ENCODE results near the gene TAF4B.
"Not testable (repeated sequence)": the region's sequence is repeated elsewhere in the genome, so short reads cannot be mapped to it uniquely, and the experiment has no call there.

Gene TAF4B

GRCh38 chr18:26242392-26242791, 16.1 kb downstream of the TAF4B start:
- DNase-seq: not testable (repeated sequence)

- not testable (repeated sequence) for DNase-seq
Observed at GRCh38 chr18:26245434-26245833, 19.2 kb downstream of the TAF4B start.

GRCh38 chr18:26252411-26252810, 26.2 kb downstream of the TAF4B start:
- DNase-seq: no peak

- DNase-seq: not testable (repeated sequence)
Observed at GRCh38 chr18:26254808-26255207, 28.6 kb downstream of the TAF4B start.

GRCh38 chr18:26255695-26256622, 29.7 kb downstream of the TAF4B start:
- no peak for DNase-seq

DNA sequence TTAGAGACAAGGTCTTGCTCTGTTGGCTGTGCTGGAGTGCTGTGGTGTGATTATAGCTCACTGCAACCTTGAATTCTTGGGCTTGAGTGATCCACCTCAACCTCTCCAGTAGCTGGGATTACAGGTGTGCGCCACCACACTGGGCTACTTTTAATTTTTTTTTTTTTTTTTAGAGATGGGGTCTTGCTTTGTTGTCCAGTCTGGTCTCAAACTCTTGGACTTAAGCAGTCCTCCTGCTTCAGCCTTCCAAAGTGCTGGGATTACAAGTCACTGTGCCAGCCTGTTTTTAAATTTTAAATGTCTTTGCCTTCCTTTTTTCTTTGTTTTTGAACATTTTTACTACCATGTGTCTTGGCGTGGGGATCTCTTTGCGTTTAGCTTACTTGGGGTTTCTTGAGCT, 32.5 kb downstream of the TAF4B start:
- DNase-seq: no peak

GRCh38 chr18:26259416-26259815, 33.2 kb downstream of the TAF4B start:
- not testable (repeated sequence) for DNase-seq

DNA sequence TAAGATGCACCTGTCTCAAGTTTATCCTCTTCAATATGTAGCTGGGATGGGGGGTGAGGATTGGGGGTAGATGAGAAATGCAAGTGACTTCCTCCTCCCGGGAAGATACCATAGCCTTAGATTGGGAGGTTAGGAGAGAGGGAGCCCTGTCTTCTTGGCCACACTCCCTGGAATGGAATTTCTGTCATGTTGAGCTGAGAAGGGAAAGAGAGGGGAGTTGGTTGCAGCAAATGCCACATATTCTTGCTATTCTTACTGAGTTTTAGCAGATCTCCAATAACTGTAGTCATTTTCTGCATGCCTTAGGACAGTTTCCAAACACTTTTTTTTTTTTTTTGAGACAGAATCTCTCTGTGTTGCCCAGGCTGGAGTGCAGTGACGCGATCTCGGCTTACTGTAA, 35.9 kb downstream of the TAF4B start:
- DNase-seq: no peak

DNA sequence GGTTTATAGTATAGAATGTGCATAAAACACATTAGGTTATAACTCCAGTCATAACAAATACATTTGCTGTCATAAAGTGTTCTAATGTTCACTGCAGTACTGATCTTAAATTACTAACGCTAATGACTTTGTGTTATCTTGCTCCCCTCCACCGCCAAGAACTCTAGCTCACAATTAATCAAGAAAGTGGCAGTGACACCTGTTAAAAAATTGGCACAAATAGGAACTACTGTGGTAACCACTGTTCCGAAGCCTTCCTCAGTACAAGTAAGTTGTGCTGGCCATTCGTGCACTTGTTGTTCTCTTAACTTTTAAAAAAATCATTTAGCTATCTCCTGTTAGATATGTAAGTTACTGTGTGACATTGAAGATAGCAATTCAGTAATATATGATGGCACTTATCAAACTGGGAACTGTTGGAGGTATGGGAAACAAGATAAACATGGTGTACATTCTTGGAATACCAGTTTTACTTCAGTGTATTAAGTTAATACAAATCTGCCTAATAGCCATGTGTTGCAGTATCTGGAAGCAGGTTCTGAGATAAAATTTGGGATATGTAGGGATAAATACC, 41.2 kb downstream of the TAF4B start:
- DNase-seq: no peak

DNA sequence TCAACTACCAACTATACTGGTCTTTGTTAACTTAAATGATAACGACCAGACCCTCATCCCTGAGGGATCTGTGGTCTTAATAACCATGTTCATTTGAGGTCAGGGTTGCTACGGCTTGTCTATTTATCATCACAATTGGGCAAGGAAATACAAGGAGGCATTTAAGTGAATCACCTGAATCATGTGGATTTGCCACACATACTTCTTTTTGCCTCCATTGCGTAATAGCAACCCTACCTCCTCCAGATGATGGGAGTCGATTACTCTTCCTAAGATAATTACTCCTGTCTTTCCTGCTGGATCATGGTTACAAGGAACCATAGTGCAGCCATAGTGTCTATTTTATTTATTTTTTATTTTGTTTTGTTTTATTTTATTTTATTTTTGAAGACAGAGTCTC, 42.2 kb downstream of the TAF4B start:
- DNase-seq: no peak

GRCh38 chr18:26271917-26272549, 45.8 kb downstream of the TAF4B start:
- no peak for DNase-seq

- no peak for DNase-seq
Observed at GRCh38 chr18:26277374-26277773, 51.1 kb downstream of the TAF4B start.

GRCh38 chr18:26279428-26279827, 53.2 kb downstream of the TAF4B start:
- no peak for DNase-seq

GRCh38 chr18:26286008-26286407, 59.8 kb downstream of the TAF4B start:
- no peak for DNase-seq

DNA sequence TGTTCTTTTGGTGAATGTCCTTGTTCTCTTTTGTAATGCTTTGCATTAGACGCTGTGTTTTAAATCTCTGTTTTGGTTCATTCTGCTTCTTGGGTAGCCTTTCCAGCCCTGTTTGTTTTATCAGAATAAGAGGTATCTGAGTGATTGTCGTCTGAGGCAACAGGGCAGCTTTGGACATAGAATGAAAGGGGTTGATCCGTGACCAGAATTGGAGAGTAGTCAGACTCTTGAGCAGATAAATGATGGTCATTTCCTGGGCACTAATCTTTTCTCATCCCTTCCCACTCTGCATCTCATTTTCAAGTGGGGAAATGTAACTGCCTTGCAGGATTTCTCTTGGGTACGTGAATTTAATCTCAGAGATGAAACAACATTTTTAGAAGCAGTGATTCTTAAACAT, 61.4 kb downstream of the TAF4B start:
- DNase-seq: no peak

DNA sequence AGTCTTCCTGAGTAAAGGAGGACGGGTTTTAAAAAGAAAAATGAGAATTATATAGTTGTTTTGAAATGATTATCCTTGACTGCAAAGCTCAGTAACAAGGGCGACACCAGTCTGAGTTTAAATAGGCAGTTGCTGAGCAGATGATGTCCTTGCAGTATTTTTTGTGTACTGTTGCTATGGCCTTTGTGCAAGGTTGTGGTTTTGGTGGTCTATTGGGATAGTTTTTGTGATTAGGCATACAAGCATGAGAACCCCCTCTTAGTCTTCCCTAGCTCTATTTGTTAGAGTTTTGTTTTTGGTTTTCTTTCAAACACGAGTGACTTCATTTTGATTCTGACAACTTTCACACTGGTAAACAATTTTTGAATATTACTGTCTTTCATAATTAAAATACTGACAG, 64.1 kb downstream of the TAF4B start:
- DNase-seq: no peak

DNA sequence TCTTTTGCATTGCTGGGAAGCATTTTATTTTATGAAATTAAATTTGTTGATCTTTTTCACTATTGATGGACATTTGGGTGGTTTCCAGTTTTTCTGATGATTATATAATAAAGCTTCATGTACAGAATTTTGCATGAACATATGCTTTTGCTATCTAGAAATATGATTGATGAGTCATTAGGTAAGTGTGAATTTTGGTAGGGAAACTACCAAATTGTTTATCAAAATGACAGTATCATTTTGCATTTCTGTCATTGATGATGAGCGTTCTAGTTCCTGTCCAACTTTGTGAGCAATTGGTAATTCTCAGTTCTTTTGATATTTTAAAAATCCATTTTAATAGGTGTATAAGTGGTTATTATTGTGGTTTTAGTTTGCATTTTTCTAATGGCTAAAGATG, 67.7 kb downstream of the TAF4B start:
- no peak for DNase-seq

DNA sequence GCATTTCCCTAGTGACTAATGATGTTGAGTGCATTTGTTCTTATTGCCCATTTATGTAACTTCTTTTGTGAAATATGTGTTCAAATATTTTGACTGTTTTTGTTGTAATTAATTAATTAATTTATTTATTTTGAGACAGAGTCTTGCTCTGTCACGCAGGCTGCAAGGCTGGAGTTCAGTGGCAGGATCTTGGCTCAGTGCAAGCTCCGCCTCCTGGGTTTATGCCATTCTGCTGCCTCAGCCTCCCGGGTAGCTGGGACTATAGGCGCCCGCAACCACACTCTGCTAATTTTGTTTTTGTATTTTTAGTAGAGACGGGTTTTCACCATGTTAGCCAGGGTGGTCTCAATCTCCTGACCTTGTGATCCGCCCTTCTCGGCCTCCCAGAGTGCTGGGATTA, 71.9 kb downstream of the TAF4B start:
- DNase-seq: no peak

DNA sequence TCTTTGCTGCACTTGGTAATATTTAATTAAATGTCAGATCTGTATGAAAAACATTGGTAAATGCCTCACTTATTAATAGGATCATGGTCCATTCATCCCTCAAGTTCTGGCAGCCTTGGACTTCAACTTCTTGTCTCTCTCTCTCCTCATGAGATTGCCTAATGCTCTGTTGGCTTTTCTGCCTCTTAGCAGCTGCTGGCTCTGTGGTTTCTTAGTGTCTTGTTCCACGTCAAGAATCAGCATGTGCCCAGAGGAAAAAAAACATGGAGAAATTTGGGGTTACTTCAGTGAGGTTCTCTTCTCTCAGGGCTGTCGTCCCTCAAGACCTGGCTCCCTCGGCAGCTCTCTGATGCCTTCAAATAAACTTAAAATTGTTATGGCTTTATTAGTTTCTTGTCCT, 75.4 kb downstream of the TAF4B start:
- no peak for DNase-seq

GRCh38 chr18:26303222-26303621, 77.0 kb downstream of the TAF4B start:
- DNase-seq: not testable (repeated sequence)

DNA sequence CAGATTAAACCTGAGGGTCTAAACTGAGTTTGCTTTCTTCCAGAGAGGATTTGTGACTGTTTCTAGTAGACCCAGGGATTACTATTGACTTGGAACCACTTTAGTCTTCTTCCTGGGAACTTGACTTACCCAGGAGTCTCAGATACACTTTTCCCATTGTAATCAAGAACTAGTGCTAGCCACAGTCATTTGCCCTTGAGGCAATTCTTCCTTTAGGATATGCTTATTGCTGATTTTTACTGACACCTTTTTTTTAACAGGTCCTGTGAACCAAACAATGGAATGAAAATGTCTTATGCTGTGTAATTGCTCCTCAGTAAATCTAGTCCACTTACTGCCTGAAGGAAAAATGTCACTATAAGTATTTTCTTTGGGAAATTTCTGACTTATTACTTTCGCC, 78.3 kb downstream of the TAF4B start:
- DNase-seq: no peak

- no peak for DNase-seq
Observed at GRCh38 chr18:26307161-26307773, 81.0 kb downstream of the TAF4B start.

GRCh38 chr18:26309281-26309680, 83.0 kb downstream of the TAF4B start:
- no peak for DNase-seq

GRCh38 chr18:26312199-26312598, 86.0 kb downstream of the TAF4B start:
- no peak for DNase-seq
